ENCODE data around the gene GFPT1.

GFPT1 gene

GRCh38 chr2:69291004-69291650, 95.9 kb downstream of the GFPT1 start:
- peak; percentile 88 for DNase-seq (ENCODE audit: low read depth)

- DNase-seq (ENCODE audit: low read depth), result no peak
These were observed 98.6 kb downstream of the GFPT1 start for GRCh38 chr2:69288429-69288828.

GRCh38 chr2:69287544-69287943, 99.5 kb downstream of the GFPT1 start:
- DNase-seq (ENCODE audit: low read depth), result no peak

- no peak for DNase-seq (ENCODE audit: low read depth)
These were observed 101.6 kb downstream of the GFPT1 start for GRCh38 chr2:69285379-69285894.

- no peak for DNase-seq (ENCODE audit: low read depth)
These were observed 106.1 kb downstream of the GFPT1 start for GRCh38 chr2:69280796-69281412.

GRCh38 chr2:69279931-69280681, 106.9 kb downstream of the GFPT1 start:
- DNase-seq (ENCODE audit: low read depth), result no peak

- no peak for DNase-seq (ENCODE audit: low read depth)
These were observed 107.8 kb downstream of the GFPT1 start for GRCh38 chr2:69279211-69279610.

GRCh38 chr2:69278366-69278765, 108.7 kb downstream of the GFPT1 start:
- DNase-seq (ENCODE audit: low read depth), result peak; percentile 23

GRCh38 chr2:69275490-69275889, 111.5 kb downstream of the GFPT1 start:
- DNase-seq (ENCODE audit: low read depth), result no peak

GRCh38 chr2:69272803-69273471, 114.1 kb downstream of the GFPT1 start:
- peak; percentile 10 for DNase-seq (ENCODE audit: low read depth)

- DNase-seq (ENCODE audit: low read depth), result peak; percentile 88
These were observed 115.2 kb downstream of the GFPT1 start for GRCh38 chr2:69271831-69272257.

All from iris pigment epithelial cell (primary cell).